ENCODE measurements around the gene SEPTIN8.

DNA sequence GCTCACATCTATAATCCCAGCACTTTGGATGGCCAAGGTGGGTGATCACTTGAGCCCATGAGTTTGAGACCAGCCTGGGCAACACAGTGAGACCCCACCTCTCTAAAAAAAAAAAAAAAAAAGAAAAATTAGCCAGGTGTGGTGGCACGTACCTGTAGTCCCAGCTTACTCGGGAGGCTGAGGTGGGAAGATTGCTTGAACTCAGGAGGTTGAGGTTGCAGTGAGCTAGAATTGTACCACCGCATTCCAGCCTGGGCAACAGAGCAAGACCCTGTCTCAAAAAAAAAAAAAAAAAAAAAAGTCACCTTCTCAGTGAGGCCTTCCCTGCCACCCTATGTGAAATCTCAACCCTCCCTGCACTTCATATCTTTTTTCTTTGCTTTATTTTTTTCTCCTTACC, 14.0 kb upstream of the SEPTIN8 start:
- TF ChIP-seq, protein P1, sequence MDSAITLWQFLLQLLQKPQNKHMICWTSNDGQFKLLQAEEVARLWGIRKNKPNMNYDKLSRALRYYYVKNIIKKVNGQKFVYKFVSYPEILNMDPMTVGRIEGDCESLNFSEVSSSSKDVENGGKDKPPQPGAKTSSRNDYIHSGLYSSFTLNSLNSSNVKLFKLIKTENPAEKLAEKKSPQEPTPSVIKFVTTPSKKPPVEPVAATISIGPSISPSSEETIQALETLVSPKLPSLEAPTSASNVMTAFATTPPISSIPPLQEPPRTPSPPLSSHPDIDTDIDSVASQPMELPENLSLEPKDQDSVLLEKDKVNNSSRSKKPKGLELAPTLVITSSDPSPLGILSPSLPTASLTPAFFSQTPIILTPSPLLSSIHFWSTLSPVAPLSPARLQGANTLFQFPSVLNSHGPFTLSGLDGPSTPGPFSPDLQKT (IDR thresholded peaks at IDR 0.05; ENCODE audit: borderline replicate concordance, low read depth, low read length): no peak
- TF ChIP-seq, protein P2, sequence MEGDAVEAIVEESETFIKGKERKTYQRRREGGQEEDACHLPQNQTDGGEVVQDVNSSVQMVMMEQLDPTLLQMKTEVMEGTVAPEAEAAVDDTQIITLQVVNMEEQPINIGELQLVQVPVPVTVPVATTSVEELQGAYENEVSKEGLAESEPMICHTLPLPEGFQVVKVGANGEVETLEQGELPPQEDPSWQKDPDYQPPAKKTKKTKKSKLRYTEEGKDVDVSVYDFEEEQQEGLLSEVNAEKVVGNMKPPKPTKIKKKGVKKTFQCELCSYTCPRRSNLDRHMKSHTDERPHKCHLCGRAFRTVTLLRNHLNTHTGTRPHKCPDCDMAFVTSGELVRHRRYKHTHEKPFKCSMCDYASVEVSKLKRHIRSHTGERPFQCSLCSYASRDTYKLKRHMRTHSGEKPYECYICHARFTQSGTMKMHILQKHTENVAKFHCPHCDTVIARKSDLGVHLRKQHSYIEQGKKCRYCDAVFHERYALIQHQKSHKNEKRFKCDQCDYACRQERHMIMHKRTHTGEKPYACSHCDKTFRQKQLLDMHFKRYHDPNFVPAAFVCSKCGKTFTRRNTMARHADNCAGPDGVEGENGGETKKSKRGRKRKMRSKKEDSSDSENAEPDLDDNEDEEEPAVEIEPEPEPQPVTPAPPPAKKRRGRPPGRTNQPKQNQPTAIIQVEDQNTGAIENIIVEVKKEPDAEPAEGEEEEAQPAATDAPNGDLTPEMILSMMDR (tag by site-specific recombination; IDR thresholded peaks at IDR 0.05): no peak
- no peak for TF ChIP-seq ZNF76 (tag by site-specific recombination; IDR thresholded peaks at IDR 0.05; ENCODE audit: borderline replicate concordance, low read depth)
